ENCODE measurements around the gene MBNL3.

Gene MBNL3

DNA sequence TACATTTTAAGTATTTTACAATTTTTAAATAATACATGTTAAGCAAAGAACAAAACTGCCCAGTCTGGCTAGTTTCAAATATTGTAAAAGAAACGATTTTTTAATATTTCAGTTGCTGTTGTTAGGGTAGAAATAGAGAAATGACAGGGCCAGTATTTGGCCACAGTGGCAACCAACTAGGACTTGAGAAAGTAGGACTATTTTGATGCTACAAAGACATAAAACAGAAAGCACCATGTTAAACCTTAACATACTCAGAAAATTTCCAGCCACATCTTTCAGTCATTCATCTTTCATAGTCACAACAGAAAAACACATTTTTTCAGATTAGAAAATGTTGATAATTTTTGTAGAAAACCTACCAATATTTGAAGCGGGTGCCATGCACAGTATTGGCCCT lies 104.5 kb downstream of the MBNL3 start:
- H3K27ac ChIP-seq (ENCODE audit: low read depth, low read length): no peak overlapping the region

GRCh38 chrX:132382068-132382467 lies 106.8 kb downstream of the MBNL3 start:
- Histone ChIP-seq H3K9ac (ENCODE audit: low read length) (no peak overlapping the region), H3K27ac (ENCODE audit: low read depth, low read length) (no peak overlapping the region), H3K36me3 (ENCODE audit: control insufficient read depth, insufficient read depth, low read length) (no peaks in the 10 kb centered on the region), H3K4me3 (ENCODE audit: low read length) (no peak overlapping the region), H3K27me3 (ENCODE audit: control insufficient read depth, insufficient read depth, low read length) (no peaks in the 10 kb centered on the region), H3K4me1 (ENCODE audit: control insufficient read depth, insufficient read depth, low read length) (no peaks in the 10 kb centered on the region)

More for the DNA sequence above, 104.5 kb downstream of the MBNL3 start:
- H3K36me3 ChIP-seq (ENCODE audit: control insufficient read depth, insufficient read depth, low read length): no peaks in the 10 kb centered on the region
- no peak overlapping the region for H3K4me3 ChIP-seq (ENCODE audit: low read length)
- H3K4me1 ChIP-seq (ENCODE audit: control insufficient read depth, insufficient read depth, low read length): no peaks in the 10 kb centered on the region
- H3K9ac ChIP-seq (ENCODE audit: low read length): no peak overlapping the region
- H3K27me3 ChIP-seq (ENCODE audit: control insufficient read depth, insufficient read depth, low read length): no peaks in the 10 kb centered on the region

GRCh38 chrX:132378281-132378680 lies 110.6 kb downstream of the MBNL3 start:
- Histone ChIP-seq H3K4me3 (ENCODE audit: low read length) (no peak overlapping the region), H3K4me1 (ENCODE audit: control insufficient read depth, insufficient read depth, low read length) (no peaks in the 10 kb centered on the region), H3K36me3 (ENCODE audit: control insufficient read depth, insufficient read depth, low read length) (no peaks in the 10 kb centered on the region), H3K27me3 (ENCODE audit: control insufficient read depth, insufficient read depth, low read length) (no peaks in the 10 kb centered on the region), H3K27ac (ENCODE audit: low read depth, low read length) (no peak overlapping the region), H3K9ac (ENCODE audit: low read length) (no peak overlapping the region)

DNA sequence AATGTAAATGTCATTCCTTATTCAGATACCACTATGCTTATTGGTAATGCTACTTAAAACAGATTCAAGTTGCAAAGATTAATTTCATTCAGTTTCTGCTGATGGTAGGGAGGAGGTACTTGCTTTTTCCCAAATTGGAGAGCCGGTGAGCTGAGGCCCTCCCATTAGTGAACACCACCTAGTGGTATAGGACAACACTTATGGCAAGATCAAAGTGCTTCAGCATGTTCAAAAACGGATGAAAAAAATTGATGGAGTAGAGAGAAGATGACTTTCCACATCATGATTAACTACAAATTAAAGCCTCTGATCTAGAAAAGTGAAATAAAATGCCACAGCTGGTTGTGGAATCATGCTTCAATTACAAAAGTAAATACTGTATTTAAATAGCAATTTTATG lies 112.9 kb downstream of the MBNL3 start:
- Histone ChIP-seq H3K4me1 (ENCODE audit: control insufficient read depth, insufficient read depth, low read length) (no peaks in the 10 kb centered on the region), H3K27ac (ENCODE audit: low read depth, low read length) (no peak overlapping the region), H3K36me3 (ENCODE audit: control insufficient read depth, insufficient read depth, low read length) (no peaks in the 10 kb centered on the region), H3K9ac (ENCODE audit: low read length) (no peak overlapping the region), H3K27me3 (ENCODE audit: control insufficient read depth, insufficient read depth, low read length) (no peaks in the 10 kb centered on the region), H3K4me3 (ENCODE audit: low read length) (no peak overlapping the region)

- no peaks in the 10 kb centered on the region for H3K27me3 ChIP-seq (ENCODE audit: control insufficient read depth, insufficient read depth, low read length)
- no peaks in the 10 kb centered on the region for H3K36me3 ChIP-seq (ENCODE audit: control insufficient read depth, insufficient read depth, low read length)
- H3K4me3 ChIP-seq (ENCODE audit: low read length): no peak overlapping the region
- H3K4me1 ChIP-seq (ENCODE audit: control insufficient read depth, insufficient read depth, low read length): no peaks in the 10 kb centered on the region
- H3K27ac ChIP-seq (ENCODE audit: low read depth, low read length): no peak overlapping the region
- H3K9ac ChIP-seq (ENCODE audit: low read length): no peak overlapping the region
Measured at GRCh38 chrX:132373610-132374009, 115.2 kb downstream of the MBNL3 start.

- no peaks in the 10 kb centered on the region for H3K4me1 ChIP-seq (ENCODE audit: control insufficient read depth, insufficient read depth, low read length)
- H3K27me3 ChIP-seq (ENCODE audit: control insufficient read depth, insufficient read depth, low read length): no peaks in the 10 kb centered on the region
- H3K27ac ChIP-seq (ENCODE audit: low read depth, low read length): no peak overlapping the region
- no peak overlapping the region for H3K4me3 ChIP-seq (ENCODE audit: low read length)
- no peaks in the 10 kb centered on the region for H3K36me3 ChIP-seq (ENCODE audit: control insufficient read depth, insufficient read depth, low read length)
- H3K9ac ChIP-seq (ENCODE audit: low read length): no peak overlapping the region
Measured at GRCh38 chrX:132369617-132370326, 119.1 kb downstream of the MBNL3 start.

- Histone ChIP-seq H3K27me3 (ENCODE audit: control insufficient read depth, insufficient read depth, low read length) (no peaks in the 10 kb centered on the region), H3K36me3 (ENCODE audit: control insufficient read depth, insufficient read depth, low read length) (no peaks in the 10 kb centered on the region), H3K4me1 (ENCODE audit: control insufficient read depth, insufficient read depth, low read length) (no peaks in the 10 kb centered on the region), H3K4me3 (ENCODE audit: low read length) (no peak overlapping the region), H3K9ac (ENCODE audit: low read length) (no peak overlapping the region), H3K27ac (ENCODE audit: low read depth, low read length) (no peak overlapping the region)
Measured at GRCh38 chrX:132367984-132368383, 120.9 kb downstream of the MBNL3 start.

DNA sequence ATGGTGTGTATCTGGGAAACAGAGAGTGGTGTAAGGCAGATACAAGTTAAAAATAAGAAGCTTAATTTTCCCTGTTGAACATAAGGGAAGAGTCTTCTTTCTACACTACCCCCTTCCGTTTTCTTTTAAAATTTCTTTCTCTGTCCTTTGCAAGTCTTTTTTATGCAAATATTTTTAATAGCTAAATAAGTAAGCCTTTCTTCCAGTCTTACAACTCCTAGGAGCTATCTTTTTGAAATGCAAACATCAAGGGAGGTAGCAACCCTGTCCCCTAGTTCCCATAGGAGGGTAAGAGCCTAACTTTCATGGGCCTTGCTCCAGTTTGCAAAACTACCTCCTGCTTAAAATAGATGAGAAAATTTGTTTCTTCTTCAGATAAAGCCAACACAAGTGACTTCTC lies 121.5 kb downstream of the MBNL3 start:
- no peaks in the 10 kb centered on the region for H3K4me1 ChIP-seq (ENCODE audit: control insufficient read depth, insufficient read depth, low read length)
- no peak overlapping the region for H3K27ac ChIP-seq (ENCODE audit: low read depth, low read length)
- no peaks in the 10 kb centered on the region for H3K27me3 ChIP-seq (ENCODE audit: control insufficient read depth, insufficient read depth, low read length)
- H3K9ac ChIP-seq (ENCODE audit: low read length): no peak overlapping the region
- H3K4me3 ChIP-seq (ENCODE audit: low read length): no peak overlapping the region
- H3K36me3 ChIP-seq (ENCODE audit: control insufficient read depth, insufficient read depth, low read length): no peaks in the 10 kb centered on the region

GRCh38 chrX:132365490-132365889 lies 123.3 kb downstream of the MBNL3 start:
- Histone ChIP-seq H3K4me3 (ENCODE audit: low read length) (no peak overlapping the region), H3K4me1 (ENCODE audit: control insufficient read depth, insufficient read depth, low read length) (no peaks in the 10 kb centered on the region), H3K9ac (ENCODE audit: low read length) (no peak overlapping the region), H3K36me3 (ENCODE audit: control insufficient read depth, insufficient read depth, low read length) (no peaks in the 10 kb centered on the region), H3K27me3 (ENCODE audit: control insufficient read depth, insufficient read depth, low read length) (no peaks in the 10 kb centered on the region), H3K27ac (ENCODE audit: low read depth, low read length) (no peak overlapping the region)

DNA sequence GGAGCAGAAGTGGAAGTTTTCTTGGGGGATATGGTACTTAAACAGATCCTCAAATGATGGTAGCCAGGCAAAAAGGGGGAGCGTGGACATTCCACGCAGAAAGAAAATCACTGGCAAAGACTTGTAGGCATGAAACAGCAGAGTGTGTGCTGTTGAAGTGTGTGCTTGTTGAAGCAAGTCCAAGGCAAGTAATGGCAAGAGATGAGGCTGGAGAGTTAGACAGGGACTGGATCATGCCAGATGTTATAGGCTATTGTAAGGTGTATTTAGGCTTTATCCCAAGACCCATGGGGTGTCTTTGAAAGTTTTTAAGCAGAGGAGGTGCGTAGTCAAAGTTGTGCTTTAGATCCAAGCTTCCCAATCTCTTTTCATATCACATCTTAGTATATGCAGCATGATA lies 124.5 kb downstream of the MBNL3 start:
- Histone ChIP-seq H3K36me3 (ENCODE audit: control insufficient read depth, insufficient read depth, low read length) (no peaks in the 10 kb centered on the region), H3K9ac (ENCODE audit: low read length) (no peak overlapping the region), H3K27ac (ENCODE audit: low read depth, low read length) (no peak overlapping the region), H3K27me3 (ENCODE audit: control insufficient read depth, insufficient read depth, low read length) (no peaks in the 10 kb centered on the region), H3K4me3 (ENCODE audit: low read length) (no peak overlapping the region), H3K4me1 (ENCODE audit: control insufficient read depth, insufficient read depth, low read length) (no peaks in the 10 kb centered on the region)

- Histone ChIP-seq H3K36me3 (ENCODE audit: control insufficient read depth, insufficient read depth, low read length) (no peaks in the 10 kb centered on the region), H3K27ac (ENCODE audit: low read depth, low read length) (no peak overlapping the region), H3K27me3 (ENCODE audit: control insufficient read depth, insufficient read depth, low read length) (no peaks in the 10 kb centered on the region), H3K9ac (ENCODE audit: low read length) (no peak overlapping the region), H3K4me3 (ENCODE audit: low read length) (no peak overlapping the region), H3K4me1 (ENCODE audit: control insufficient read depth, insufficient read depth, low read length) (no peaks in the 10 kb centered on the region)
Measured at GRCh38 chrX:132353430-132353829, 135.4 kb downstream of the MBNL3 start.

- no peak overlapping the region for H3K27ac ChIP-seq (ENCODE audit: low read depth, low read length)
- H3K9ac ChIP-seq (ENCODE audit: low read length): no peak overlapping the region
- no peaks in the 10 kb centered on the region for H3K4me1 ChIP-seq (ENCODE audit: control insufficient read depth, insufficient read depth, low read length)
- no peaks in the 10 kb centered on the region for H3K27me3 ChIP-seq (ENCODE audit: control insufficient read depth, insufficient read depth, low read length)
- no peaks in the 10 kb centered on the region for H3K36me3 ChIP-seq (ENCODE audit: control insufficient read depth, insufficient read depth, low read length)
- H3K4me3 ChIP-seq (ENCODE audit: low read length): no peak overlapping the region
Measured at GRCh38 chrX:132336172-132336571, 152.7 kb downstream of the MBNL3 start.

GRCh38 chrX:132333351-132333750 lies 155.5 kb downstream of the MBNL3 start:
- Histone ChIP-seq H3K36me3 (ENCODE audit: control insufficient read depth, insufficient read depth, low read length) (no peaks in the 10 kb centered on the region), H3K4me3 (ENCODE audit: low read length) (no peak overlapping the region), H3K27ac (ENCODE audit: low read depth, low read length) (no peak overlapping the region)

More at GRCh38 chrX:132333351-132333750, 155.5 kb downstream of the MBNL3 start:
- no peak overlapping the region for H3K9ac ChIP-seq (ENCODE audit: low read length)
- H3K4me1 ChIP-seq (ENCODE audit: control insufficient read depth, insufficient read depth, low read length): no peaks in the 10 kb centered on the region
- H3K27me3 ChIP-seq (ENCODE audit: control insufficient read depth, insufficient read depth, low read length): no peaks in the 10 kb centered on the region
